Measurements from ENCODE around the gene BLCAP. TPM values are rescaled to one million over a fixed set of nuclear protein-coding genes. Genes with fewer than 3 reads are reported as not detected.
"Not testable (repeated sequence)": the region's sequence is repeated elsewhere in the genome, so short reads cannot be mapped to it uniquely, and the experiment has no call there.

BLCAP gene
- total RNA-seq, 1 donor from 2014 or later, result 111 TPM

GRCh38 chr20:37541326-37541725 is 13.7 kb upstream of the BLCAP start:
- H3K27me3 Mint-ChIP-seq (ENCODE audit: low read depth, unreplicated experiment), result peaks cover 6% of the 10 kb centered on the region
- no peaks in the 10 kb centered on the region for H3K36me3 Mint-ChIP-seq (ENCODE audit: low read depth, unreplicated experiment)
- Histone ChIP-seq H4K20me1 (ENCODE audit: insufficient read depth, low read length) (no peaks in the 10 kb centered on the region), H3K27ac (ENCODE audit: low read depth, low read length) (no peak overlapping the region), H3K9ac (ENCODE audit: low read length) (no peak overlapping the region), H3K27me3 (ENCODE audit: insufficient read depth, low read length) (peaks cover 14% of the 10 kb centered on the region), H3K4me2 (ENCODE audit: low read length) (no peak overlapping the region), H3K9me3 (ENCODE audit: insufficient read depth, low read depth, low read length) (no peaks in the 10 kb centered on the region), H3K79me2 (ENCODE audit: insufficient read depth, low read length) (no peaks in the 10 kb centered on the region), H3K36me3 (ENCODE audit: insufficient read depth, low read length) (no peaks in the 10 kb centered on the region), H2AFZ (ENCODE audit: low read depth, low read length) (no peak overlapping the region), H3K4me3 (ENCODE audit: insufficient read depth, low read depth, low read length) (no peak overlapping the region), H3K4me1 (ENCODE audit: insufficient read depth, low read length) (no peaks in the 10 kb centered on the region)
- DNase-seq (ENCODE audit: low read depth) (no peak), FAIRE-seq (no peak)
- no peaks in the 10 kb centered on the region for H3K4me1 Mint-ChIP-seq (ENCODE audit: low read depth, unreplicated experiment)
- no peaks in the 10 kb centered on the region for H3K9me3 Mint-ChIP-seq (ENCODE audit: unreplicated experiment)
- H3K4me3 Mint-ChIP-seq (ENCODE audit: unreplicated experiment), result no peak overlapping the region
- H3K27ac Mint-ChIP-seq (ENCODE audit: unreplicated experiment), result no peak overlapping the region
- TF ChIP-seq EZH2 (IDR thresholded peaks at IDR 0.05; ENCODE audit: insufficient read depth, low read length) (no peak), CTCF (IDR thresholded peaks at IDR 0.05; ENCODE audit: insufficient read depth, low read depth, low read length) (no peak)

GRCh38 chr20:37540838-37541237 is 13.2 kb upstream of the BLCAP start:
- H3K36me3 Mint-ChIP-seq (ENCODE audit: low read depth, unreplicated experiment); FAIRE-seq; H3K4me3 ChIP-seq (ENCODE audit: insufficient read depth, low read depth, low read length); H3K27me3 Mint-ChIP-seq (ENCODE audit: low read depth, unreplicated experiment); H3K9ac ChIP-seq (ENCODE audit: low read length); H2AFZ ChIP-seq (ENCODE audit: low read depth, low read length); H3K36me3 ChIP-seq (ENCODE audit: insufficient read depth, low read length); DNase-seq (ENCODE audit: low read depth); H3K4me1 ChIP-seq (ENCODE audit: insufficient read depth, low read length); H3K4me1 Mint-ChIP-seq (ENCODE audit: low read depth, unreplicated experiment); H3K4me2 ChIP-seq (ENCODE audit: low read length); H3K4me3 Mint-ChIP-seq (ENCODE audit: unreplicated experiment); H3K9me3 ChIP-seq (ENCODE audit: insufficient read depth, low read depth, low read length); H3K27ac ChIP-seq (ENCODE audit: low read depth, low read length); H3K79me2 ChIP-seq (ENCODE audit: insufficient read depth, low read length); H4K20me1 ChIP-seq (ENCODE audit: insufficient read depth, low read length); H3K27ac Mint-ChIP-seq (ENCODE audit: unreplicated experiment); H3K9me3 Mint-ChIP-seq (ENCODE audit: unreplicated experiment): not testable (repeated sequence)
- peaks cover 13% of the 10 kb centered on the region for H3K27me3 ChIP-seq (ENCODE audit: insufficient read depth, low read length)

- no peaks in the 10 kb centered on the region for H3K4me1 ChIP-seq (ENCODE audit: insufficient read depth, low read length)
- Mint-ChIP-seq H3K27me3 (ENCODE audit: low read depth, unreplicated experiment) (peaks cover 7% of the 10 kb centered on the region), H3K36me3 (ENCODE audit: low read depth, unreplicated experiment) (no peaks in the 10 kb centered on the region), H3K4me1 (ENCODE audit: low read depth, unreplicated experiment) (peaks cover 3% of the 10 kb centered on the region), H3K9me3 (ENCODE audit: unreplicated experiment) (no peaks in the 10 kb centered on the region), H3K27ac (ENCODE audit: unreplicated experiment) (no peak overlapping the region), H3K4me3 (ENCODE audit: unreplicated experiment) (no peak overlapping the region)
- H3K27ac ChIP-seq (ENCODE audit: low read depth, low read length), result no peak overlapping the region
- H3K79me2 ChIP-seq (ENCODE audit: insufficient read depth, low read length), result no peaks in the 10 kb centered on the region
- no peak overlapping the region for H3K4me3 ChIP-seq (ENCODE audit: insufficient read depth, low read depth, low read length)
- H3K27me3 ChIP-seq (ENCODE audit: insufficient read depth, low read length), result peaks cover 6% of the 10 kb centered on the region
- FAIRE-seq (no peak), DNase-seq (ENCODE audit: low read depth) (no peak)
- H3K9ac ChIP-seq (ENCODE audit: low read length), result no peak overlapping the region
- H3K9me3 ChIP-seq (ENCODE audit: insufficient read depth, low read depth, low read length), result no peaks in the 10 kb centered on the region
- no peak overlapping the region for H3K4me2 ChIP-seq (ENCODE audit: low read length)
- no peak overlapping the region for H2AFZ ChIP-seq (ENCODE audit: low read depth, low read length)
- no peak for TF ChIP-seq EZH2 (IDR thresholded peaks at IDR 0.05; ENCODE audit: insufficient read depth, low read length)
- no peak for TF ChIP-seq CTCF (IDR thresholded peaks at IDR 0.05; ENCODE audit: insufficient read depth, low read depth, low read length)
- H3K36me3 ChIP-seq (ENCODE audit: insufficient read depth, low read length), result no peaks in the 10 kb centered on the region
- H4K20me1 ChIP-seq (ENCODE audit: insufficient read depth, low read length), result no peaks in the 10 kb centered on the region
Observed at GRCh38 chr20:37540001-37540400, 12.3 kb upstream of the BLCAP start.

Measured in astrocyte (in vitro differentiated cells and primary cell).